Mucosa of gallbladder (tissue), 1 donor: Measurements from ENCODE around the gene HOXB3. TPM values are rescaled to one million over a fixed set of nuclear protein-coding genes. Genes with fewer than 3 reads are reported as not detected.

Experiments
- DNase-seq: peaks from one replicate; pipeline ENCODE4 v3.0.0-alpha.2; 2020; ENCODE audit warnings: low spot score
- total RNA-seq: library from RNA; stranded (reverse); gene quantifications from one replicate; pipeline ENCODE4 v1.2.1, GENCODE V29; 2021
- donor health status: DM: no; HTN: no; CAD: no.

HOXB3 gene
- total RNA-seq, 1 donor from 2014 or later: 17.2 TPM

DNA sequence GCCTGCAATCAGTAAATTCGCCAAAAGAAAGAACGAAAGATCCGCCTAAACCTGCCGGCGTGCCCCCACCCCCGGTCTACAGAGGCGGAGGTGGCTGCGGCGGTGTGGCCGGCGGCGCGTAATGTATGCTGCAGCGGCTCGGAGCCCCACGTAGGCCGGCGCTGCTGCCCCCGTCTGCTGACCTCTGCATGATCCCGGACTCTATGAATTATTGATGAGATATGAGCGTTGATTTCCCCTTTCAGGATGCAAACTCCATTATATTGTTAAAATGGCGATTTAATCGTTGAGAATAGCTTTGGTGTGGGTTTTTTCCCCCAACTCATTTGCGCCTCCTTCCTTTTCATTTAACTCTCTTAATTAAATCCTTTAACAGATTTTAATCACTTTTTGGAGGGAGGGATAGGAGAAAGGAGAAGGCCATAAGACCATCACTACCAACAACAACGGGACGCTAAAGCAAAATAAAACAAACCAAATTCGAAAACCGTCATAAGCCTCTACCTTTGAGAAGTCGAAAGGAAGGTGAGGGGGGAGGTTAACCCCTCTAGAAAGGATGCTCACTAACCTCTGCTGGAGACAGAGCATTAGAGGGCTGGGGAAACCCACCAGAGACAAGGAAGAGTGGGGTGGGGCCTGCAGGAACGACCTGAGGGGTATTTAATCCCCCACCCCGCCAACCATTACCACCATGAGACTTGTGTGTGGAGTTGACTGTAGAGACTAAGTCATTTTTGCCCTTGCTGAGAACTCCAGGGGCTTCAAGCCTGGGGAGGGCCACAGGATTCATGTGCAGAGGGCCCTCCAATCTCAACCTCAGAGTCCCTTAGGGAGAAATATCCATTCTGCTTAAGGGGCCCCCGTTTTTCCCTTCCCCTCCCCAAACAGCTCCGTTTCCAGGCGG, 3.4 kb downstream of the HOXB3 start:
- DNase-seq: no peak

DNA sequence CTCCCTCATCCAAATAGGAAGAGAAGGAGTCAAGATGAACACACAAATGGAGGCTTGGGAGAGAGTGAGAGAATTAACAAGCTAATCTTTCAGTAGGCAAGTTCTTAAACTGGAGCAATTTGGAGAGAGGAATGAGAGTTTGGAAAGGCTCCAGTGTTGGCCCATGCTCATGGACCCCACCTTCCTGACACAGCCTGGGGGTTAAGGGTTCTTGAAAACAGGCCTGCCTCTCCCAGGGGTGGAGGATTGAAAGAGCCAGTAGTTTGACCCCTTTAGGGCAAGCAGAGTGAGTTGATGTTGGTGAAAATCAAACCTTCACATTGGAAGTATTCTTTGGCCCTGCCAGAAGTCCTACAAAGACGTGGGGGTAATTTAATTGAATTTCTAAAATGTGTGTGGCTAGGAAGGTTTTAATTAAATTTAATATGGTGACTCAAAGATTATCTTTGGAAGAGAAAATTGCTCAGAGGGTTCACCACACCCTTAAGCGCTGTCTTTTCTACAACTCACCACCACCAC, 5.8 kb downstream of the HOXB3 start:
- DNase-seq: no peak

- no peak for DNase-seq
Observed at GRCh38 chr17:48583708-48584222, 6.3 kb downstream of the HOXB3 start.

DNA sequence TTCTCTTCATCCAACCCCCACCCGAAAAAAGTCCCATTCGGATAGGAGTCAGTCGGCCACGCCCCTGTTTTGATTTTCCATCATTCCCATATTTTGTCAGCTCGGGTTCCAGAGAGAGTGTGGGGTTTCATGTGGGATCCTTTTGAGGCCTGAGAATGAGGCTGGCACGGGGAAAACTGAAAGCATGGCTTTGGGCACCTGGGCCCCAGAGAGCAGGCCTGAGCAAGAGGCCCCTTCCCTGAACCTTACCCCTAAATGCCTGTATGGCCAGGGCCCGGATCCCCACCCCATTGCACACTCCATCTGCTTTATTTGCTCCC, 7.3 kb downstream of the HOXB3 start:
- no peak for DNase-seq

DNA sequence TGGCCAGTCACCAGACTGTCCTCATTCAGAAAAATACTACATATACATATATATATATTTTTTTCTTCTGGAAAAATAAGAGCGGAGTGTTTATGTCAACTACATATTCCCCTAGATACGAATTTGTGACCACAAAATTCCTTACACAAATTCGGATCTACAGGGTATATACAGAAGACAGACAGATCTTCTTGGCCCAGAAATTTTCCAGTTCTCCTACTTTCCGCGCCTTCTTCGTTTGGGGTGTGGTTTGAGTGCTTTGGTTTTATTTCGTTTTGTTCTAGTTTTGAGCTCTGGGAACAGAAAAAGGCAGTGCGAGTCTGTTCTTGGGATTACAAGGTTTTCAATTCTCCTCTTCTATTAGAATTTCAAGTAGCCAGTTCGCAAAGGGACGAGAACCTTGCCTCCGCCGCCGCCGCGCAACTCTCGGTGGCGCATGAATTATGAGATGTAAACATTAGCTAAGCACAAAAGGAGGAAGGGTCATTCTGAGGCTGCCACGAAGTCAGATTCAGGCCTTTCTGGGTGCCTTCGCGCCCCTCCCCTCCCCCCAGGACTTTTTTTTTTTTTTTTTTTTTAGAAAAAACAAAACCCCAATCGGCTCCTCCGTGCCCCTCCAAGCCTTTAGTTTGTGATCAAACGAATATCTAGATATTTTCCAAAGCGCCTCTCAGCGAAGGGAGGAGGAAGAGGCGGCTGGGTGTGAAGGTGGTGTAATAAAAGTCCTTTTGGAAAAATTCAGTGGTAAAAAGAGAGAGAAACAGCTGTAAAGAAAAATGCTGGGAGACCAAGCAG, 10.1 kb downstream of the HOXB3 start:
- no peak for DNase-seq

- no peak for DNase-seq
Observed at GRCh38 chr17:48579471-48579759, 10.6 kb downstream of the HOXB3 start.

- no peak for DNase-seq
Observed at GRCh38 chr17:48578616-48579470, 11.2 kb downstream of the HOXB3 start.

GRCh38 chr17:48577946-48578615, 12.0 kb downstream of the HOXB3 start, which contains the start of gene HOXB4:
TSS of gene HOXB4 (minus strand) at chr17:48578350. CDS start at chr17:48578319, 31 bp downstream.
- peak; percentile 78 for DNase-seq

- DNase-seq: no peak
Observed at GRCh38 chr17:48577330-48577945, 12.6 kb downstream of the HOXB3 start.

DNA sequence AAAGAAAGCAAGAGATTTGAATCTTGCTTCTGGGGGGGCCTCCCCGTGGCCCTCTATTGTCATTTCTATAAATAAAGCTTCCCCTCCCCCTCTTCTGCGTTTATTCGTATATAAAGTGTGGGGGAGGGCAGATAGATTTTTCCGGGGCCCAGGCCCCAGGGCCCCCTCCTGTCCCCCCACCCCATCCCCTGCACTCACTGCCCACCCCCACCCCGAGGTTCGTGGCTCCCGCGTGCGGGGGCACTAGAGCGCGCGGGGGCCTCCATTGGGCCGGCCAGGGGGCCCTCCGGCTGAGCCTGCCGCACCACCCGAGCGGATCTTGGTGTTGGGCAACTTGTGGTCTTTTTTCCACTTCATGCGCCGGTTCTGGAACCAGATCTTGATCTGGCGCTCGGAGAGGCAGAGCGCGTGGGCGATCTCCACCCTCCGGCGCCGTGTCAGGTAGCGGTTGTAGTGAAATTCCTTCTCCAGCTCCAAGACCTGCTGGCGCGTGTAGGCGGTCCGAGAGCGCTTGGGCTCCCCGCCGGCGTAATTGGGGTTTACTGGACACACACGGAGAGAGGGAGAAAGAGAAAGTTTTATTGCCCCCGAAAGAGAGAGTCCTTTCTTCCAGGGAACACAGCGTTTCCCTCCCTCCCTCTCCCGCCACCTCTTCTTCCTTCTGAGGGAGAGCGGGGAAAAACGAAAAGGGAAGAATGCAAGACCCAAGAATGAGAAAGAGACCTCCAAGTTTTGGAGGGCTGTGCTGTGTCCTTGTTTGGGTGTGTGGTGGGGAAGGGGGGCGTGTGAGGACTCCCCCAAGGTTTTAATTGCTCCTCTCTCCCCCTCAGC, 13.3 kb downstream of the HOXB3 start:
- no peak for DNase-seq

GRCh38 chr17:48575673-48576478, 14.2 kb downstream of the HOXB3 start:
- DNase-seq: no peak

GRCh38 chr17:48575066-48575582, 14.9 kb downstream of the HOXB3 start:
- DNase-seq: no peak

DNA sequence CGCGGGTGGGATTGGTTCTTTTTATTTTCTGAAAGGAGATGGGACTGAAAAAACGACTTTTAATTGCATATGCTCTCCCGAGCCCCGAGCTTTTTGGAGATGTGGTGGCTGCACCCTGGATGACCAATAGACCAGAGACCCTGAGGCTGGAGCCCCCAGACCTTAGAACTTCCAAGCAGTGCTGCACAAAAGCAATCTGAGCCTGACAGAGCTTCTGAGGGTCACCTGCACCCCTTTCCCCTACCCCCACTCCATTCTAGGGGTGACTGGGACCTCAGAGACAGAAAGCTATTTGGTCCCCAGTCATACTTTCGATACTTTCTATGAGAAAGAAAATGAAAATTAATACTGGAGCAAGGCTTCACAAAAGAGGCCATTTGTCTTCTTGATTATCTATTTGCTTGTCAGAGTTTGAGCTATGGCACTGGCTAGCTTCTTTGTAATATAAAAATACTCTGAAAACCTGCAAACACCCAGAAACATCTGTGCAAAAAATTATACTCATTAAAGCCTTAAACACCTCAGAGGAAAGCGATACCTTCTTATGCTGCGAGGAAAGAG, 15.5 kb downstream of the HOXB3 start:
- no peak for DNase-seq

DNA sequence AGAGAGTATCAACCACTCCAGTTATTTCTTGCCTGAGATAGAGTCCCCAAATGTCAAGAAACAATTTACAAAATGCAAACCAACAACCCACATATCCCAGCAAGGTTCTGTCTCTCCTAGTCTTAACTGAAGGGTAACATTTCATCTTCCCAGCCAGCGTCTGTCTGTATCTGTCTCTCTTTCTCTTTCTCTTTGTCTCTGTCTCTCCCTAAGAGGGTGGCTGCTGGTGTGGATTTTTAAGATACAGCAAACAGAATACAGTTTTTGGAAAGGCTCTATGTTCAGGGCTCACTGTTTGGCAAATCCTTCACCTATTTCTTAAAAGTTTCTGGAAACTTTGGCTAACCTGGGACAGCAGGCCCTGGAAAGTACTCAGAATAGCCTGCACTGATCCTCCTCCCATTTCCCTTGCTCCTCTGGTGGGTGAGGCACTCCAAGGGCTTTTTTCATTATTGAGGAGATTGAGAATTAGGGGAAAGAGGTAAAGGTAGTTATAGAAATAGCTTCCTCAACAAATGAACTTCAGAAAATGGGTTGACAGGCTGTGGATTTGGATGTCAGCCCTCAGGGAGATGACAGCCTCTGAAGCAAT, 18.1 kb downstream of the HOXB3 start:
- DNase-seq: no peak

DNA sequence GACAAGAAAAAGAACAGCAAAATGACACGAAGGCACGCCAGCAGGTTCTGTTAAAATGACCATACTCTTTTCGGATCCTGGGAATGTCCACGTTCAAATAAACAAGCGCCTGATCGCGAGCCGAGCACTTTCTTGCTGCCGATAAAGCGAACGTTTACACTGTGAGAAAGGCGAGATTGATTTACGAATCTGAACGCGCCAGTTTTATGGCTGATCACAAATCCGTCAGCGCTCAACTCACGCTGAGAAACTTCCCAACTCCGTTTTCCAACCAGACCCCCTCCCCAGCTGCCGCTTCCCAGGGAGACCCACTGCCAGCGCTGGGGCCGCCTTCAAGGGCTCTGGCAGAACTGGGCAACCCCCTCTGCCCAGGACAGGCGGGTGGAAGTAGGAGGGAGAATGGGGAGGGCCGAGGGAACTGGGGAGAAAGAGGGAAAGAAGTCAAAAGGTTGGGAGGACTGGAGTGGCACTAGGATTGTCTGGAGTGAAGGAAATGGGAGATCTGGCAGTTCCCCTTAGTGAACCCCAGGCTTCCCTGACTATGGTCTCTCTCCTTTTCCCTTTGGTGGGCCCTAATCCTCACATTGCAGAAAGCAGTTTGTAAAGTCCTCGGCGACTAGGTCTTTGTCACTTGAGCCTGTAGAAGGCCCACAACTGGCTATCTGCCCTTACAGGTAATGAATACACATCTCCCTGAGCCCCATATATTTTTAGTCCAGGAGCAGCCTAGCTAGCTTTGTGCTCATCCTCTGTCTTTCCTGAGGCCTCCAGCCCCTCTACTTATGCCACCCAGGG, 18.8 kb downstream of the HOXB3 start:
- no peak for DNase-seq

- DNase-seq: no peak
Observed at GRCh38 chr17:48570325-48571023, 19.6 kb downstream of the HOXB3 start.
